Upper lobe of left lung (tissue), 4 donors: ENCODE measurements around the gene COPS2.

Experiments
- EP300 ChIP-seq, 4 donors: sonication (generic); formaldehyde crosslinking; IDR thresholded peaks; one replicate each; pipeline ENCODE4 v1.5.1; 2017; ENCODE audit warnings: antibody characterized with exemption in 4 of 4, control low read depth in 2 of 4
- POLR2A ChIP-seq, 4 donors: fragments of 450-650 bp; IDR thresholded peaks; one replicate each; pipeline ENCODE4 v1.5.1; 2016 to 2017; ENCODE audit warnings: antibody characterized with exemption in 4 of 4, mild to moderate bottlenecking in 2 of 4
- TF ChIP-seq, protein P1 (sequence below), 6 experiments: fragments of 450-650 bp in 4 of 6; fragments of 200-600 bp in 2 of 6; sonication (generic) in 2 of 6; IDR thresholded peaks; one replicate each; pipeline ENCODE4 v1.5.1; 2016 to 2019; ENCODE audit warnings: antibody characterized with exemption in 6 of 6

DNA sequence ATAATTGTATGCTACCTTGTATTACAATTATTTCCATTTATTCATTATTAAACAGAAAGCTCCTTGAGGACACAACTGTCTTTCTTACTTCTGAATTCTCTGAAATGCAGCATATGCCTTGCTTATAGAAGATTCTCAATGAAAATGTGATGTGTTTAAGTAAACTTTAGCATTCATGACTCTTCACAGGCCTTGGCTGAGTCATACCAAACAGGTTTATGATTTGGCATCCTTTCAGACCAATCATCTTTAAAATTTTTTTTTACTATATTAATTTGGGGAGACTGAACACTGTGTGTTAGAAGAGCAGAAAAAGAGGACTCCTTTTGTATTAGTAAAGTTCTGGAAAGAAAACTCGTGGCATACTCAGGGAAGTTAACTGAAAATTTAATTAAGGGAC, 8.3 kb upstream of the COPS2 start:
- TF ChIP-seq POLR2A (IDR thresholded peaks at IDR 0.05), result no peak
- TF ChIP-seq, protein P1, sequence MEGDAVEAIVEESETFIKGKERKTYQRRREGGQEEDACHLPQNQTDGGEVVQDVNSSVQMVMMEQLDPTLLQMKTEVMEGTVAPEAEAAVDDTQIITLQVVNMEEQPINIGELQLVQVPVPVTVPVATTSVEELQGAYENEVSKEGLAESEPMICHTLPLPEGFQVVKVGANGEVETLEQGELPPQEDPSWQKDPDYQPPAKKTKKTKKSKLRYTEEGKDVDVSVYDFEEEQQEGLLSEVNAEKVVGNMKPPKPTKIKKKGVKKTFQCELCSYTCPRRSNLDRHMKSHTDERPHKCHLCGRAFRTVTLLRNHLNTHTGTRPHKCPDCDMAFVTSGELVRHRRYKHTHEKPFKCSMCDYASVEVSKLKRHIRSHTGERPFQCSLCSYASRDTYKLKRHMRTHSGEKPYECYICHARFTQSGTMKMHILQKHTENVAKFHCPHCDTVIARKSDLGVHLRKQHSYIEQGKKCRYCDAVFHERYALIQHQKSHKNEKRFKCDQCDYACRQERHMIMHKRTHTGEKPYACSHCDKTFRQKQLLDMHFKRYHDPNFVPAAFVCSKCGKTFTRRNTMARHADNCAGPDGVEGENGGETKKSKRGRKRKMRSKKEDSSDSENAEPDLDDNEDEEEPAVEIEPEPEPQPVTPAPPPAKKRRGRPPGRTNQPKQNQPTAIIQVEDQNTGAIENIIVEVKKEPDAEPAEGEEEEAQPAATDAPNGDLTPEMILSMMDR (IDR thresholded peaks at IDR 0.05), result no peak
- no peak for TF ChIP-seq EP300 (IDR thresholded peaks at IDR 0.05)
